HL-60/S4 treated with retinoic acid at 250 ng/mL for 4 days and 3 days (cell line): ENCODE measurements around the gene SCN7A.
"Not testable (repeated sequence)": the region's sequence is repeated elsewhere in the genome, so short reads cannot be mapped to it uniquely, and the experiment has no call there.

Experiments
- in situ Hi-C: fragments of 300-500 bp; cut with MboI; formaldehyde crosslinking; loops from 2 replicates; pipeline ENCODE4 v1.7.0; 2022; ENCODE audit warnings: low sequenced_read_pairs

Gene SCN7A

DNA sequence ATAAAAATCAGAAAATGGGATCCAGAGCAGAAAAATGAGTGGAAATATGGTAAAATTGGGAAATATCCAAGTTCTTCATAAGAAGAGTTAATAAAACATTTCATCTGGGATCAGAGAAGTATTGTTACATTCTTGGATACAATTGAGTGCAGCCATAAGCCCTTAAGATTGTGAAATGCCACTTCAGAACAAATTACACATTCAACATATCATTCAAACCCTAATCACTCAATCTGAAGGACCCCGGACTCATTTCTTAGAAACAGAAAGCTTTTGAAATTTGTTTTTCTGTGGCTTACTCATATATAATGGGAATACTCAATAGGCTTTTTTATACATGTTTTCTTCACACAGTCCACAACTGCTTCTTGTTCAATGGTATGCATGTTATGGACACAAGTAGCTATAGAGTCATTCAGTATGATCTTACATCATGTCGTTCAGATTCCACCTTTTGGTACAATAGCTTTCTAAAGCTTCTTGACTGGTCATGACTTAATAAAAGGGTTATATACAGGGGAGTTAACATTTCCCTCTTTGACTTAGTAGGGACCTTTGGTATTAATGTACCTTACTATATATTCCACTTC lies 39.9 kb downstream of the SCN7A start:
- in situ Hi-C loops, result no loop called here

DNA sequence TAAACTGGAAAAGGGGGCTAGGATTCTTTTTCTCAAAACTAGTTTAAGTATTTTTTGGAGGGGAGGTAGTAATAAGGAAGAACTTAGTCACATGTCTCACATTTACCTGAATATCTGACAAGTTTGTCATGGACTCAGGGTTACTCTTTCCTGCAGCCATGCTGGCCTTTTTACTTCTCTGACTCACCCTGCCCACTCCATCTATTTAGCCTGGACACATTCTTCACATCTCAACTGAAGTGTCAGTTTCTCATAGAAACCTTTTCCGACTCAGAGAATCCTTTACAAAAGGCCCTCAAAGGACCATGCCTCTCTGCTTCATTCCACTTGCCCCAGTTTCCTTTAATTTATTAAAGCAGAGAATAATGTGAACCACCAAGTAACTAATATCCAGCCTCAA lies 42.6 kb downstream of the SCN7A start:
- in situ Hi-C loops, result no loop called here

DNA sequence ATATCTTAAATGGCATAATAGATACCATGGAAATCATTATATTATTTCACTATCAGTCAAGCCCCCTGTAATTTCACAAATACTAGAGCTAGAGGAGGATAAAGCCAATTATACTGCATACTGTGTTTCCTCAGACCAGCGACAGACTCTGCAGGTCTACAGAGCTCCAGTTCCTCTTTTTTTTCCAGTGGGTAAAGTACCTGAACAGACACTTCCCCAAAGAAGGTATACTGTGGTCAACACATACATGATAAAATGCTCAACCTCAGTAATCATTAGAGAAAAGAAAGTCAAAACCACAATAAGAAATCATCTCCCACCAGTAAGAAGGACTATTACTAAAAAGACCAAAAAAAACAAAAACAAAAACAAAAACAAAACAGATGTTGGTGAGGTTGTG lies 44.6 kb downstream of the SCN7A start:
- in situ Hi-C loops, result no loop called here

DNA sequence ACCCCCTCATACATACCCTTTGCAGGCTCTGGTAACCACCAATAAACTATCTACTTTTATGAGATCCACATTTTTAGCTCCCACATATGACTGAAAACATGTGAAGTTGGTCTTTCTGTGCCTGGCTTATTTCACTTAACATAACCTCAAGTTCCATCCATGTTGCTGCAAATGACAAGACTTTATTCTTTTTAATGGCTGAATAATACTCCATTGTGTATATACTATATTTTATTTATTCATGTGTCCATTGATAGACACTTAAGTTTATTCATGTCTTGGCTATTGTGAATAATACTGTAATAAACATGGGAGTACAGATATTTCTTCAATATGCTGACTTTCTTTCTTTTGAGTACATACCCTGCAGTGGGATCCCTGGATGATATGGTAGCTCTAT lies 45.9 kb downstream of the SCN7A start:
- in situ Hi-C loops, result no loop called here

DNA sequence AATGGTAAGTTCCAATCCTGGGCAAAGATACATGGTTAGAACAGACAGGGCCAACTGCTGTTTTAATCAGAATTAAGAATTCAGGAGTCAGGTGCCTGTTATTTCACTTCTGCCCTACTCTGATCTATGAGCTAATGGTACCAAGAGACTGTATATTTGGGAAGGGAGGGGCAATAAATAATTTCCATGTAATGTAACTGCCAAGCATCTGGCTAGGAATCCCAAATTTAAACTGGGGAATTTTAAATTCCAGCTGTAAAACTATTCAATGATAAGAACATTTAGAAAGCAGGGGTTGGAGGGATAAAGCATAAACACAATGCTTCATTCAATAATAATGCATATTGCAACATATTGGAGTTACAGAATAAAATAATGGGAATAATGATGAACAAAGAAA lies 49.7 kb downstream of the SCN7A start:
- in situ Hi-C loops, result no loop called here

DNA sequence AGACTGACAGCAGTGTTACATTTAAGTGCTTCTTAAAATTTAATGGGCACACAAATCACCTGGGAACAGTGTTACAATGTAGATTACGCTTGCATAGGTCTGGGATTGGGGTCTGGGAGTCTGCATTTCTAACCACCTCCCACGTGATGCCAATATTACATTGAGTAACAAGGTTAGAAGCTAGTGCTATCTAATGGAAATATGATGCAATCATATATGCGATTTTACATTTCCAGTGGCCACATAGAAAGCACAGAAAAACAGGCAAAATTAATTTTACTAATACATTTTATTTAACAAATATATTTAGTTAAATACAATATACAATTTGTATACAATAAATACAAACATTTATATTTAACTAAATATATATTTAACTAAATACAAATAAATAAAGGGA lies 53.7 kb downstream of the SCN7A start:
- in situ Hi-C loops, result no loop called here

DNA sequence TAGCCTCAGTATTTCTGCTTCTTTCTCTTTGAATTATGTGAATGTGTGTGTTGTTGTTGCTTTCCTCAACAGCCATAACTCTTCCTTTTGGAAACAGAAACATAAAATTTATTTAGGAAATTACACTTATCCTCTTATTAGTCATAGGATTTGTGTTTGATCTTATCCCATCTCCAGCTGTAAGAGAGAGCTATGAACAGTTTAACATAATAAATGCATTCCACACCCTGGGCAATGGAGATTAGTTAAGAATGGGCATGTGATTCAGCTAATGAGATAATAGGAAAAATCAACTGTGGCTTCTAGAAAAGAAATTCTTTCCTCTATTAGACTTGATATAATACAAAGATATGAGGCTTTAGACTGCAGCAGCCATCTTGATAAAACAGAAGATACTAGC lies 55.0 kb downstream of the SCN7A start:
- in situ Hi-C loops, result no loop called here

DNA sequence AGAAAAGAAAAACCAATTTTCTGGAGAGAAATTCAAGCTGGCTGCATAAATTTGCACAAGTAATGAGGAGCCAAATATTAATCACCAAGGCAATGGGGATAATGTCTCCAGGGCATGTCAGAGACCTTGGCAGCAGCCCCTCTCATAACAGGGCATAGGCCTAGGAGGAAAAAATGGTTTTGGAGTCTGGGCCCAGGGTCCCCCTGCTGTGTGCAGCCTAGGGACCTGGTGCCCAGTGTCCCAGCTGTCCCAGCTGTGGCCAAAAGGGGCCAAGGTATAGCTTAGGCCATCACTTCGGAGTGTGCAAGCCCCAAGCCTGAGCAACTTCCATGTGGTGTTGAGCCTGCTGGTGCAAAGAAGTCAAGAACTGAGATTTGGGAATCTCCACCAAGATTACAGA lies 57.1 kb downstream of the SCN7A start:
- in situ Hi-C loops, result no loop called here

DNA sequence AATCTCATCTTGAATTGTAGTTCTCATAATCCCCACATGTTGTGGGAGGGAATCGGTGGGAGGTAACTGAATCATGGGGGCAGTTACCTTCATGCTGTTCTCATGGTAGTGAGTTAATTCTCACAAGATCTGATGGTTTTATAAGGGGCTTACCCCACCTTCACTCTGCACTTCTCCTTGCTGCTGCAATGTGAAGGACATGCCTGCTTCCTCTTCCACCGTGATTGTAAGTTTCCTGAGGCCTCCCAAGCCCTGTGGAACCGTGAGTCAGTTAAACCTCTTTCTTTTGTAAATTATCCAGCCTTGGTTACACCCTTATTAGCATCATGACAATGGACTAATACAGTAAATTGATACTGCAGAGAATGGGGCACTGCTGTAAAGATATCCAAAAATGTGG lies 57.9 kb downstream of the SCN7A start:
- in situ Hi-C loops, result no loop called here

DNA sequence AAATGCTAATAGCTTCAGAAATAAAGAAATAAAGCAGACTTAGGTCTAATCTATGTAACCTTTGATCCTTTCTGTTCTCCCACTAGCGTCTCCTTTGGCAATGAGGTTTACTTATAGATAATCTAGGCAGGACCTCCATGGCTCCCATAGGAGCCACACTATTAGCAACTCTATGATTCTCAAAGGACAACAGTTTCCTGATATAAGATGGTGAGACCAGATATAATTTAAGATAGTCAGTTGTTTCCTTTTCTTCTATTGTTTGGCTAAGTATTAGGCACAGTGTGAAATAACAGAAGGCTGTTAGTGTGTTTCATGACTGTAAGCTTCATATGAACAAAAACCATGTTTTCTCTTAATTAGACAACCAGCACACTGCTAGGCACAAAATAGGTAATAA lies 59.6 kb downstream of the SCN7A start:
- in situ Hi-C loops, result no loop called here

DNA sequence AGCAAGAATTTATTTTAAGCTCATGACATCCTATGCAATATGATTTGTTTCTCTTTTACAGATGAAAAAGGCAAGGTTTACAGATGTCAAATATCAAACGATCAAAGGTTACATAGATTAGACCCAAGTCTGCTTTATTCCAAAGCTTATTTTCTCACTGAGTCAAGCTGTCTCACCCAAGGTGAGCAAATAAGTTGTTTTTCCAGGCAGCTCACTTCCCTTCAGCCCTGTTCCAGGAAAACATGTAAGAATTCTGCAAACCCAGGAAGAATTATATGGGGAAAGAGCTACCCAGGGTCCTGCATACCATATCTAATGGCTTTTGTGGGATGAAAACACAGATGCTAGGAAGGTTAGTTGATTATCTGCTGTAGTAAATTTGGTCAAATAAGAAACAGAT lies 60.6 kb downstream of the SCN7A start:
- in situ Hi-C loops, result no loop called here

DNA sequence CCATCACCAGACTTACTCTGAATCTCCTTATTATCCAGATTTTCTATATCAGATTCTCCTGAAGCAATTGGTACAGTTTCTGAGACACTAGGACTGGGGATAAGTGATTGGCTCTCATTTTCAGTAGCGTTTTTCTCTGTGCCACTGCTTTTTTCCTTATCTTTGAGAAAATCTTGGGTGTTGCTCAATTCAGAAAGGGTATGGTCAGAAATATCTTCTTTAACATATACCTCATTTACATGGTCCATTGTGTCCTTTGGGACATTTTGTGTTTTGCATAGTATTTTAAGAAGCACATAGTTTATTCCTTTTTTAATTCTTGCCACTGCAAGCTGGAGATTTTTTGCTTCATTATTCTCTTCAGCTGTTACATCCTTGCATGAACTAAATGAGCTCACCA lies 61.7 kb downstream of the SCN7A start:
- in situ Hi-C loops, result no loop called here

DNA sequence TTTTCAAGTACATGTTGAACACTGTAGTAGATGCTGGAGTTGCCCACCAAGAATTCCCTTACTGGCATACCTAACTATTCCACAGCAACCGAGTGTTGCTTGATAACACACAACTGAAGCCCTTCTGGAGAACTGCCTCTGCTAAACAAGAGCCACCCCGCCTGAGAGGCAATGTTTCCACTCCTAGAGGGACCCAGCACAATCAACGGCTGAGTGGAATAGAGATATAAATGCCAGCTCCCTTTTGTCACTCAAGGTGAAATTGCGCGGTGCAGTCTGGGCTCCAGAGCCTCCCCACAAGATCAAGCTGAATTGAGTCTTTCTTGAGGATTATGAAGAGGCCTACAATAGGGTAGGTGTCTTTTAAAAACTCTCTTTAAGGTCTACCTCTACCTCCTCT lies 69.2 kb downstream of the SCN7A start:
- in situ Hi-C loops, result no loop called here

DNA sequence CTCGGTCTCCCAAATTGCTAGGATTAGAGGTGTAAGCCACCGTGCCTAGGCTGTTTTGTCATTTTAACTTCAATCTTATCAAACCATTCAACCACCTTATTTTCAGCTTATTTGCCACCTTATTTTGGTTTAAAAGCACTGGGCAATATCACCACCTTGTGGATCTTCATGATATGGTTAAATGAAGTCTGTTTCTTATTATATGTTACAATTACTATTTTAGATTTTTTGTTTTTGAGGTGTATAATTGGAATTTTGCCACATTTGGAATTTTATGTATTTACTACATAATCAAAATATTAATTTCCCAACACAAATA lies 74.5 kb downstream of the SCN7A start:
- in situ Hi-C loops, result no loop called here

DNA sequence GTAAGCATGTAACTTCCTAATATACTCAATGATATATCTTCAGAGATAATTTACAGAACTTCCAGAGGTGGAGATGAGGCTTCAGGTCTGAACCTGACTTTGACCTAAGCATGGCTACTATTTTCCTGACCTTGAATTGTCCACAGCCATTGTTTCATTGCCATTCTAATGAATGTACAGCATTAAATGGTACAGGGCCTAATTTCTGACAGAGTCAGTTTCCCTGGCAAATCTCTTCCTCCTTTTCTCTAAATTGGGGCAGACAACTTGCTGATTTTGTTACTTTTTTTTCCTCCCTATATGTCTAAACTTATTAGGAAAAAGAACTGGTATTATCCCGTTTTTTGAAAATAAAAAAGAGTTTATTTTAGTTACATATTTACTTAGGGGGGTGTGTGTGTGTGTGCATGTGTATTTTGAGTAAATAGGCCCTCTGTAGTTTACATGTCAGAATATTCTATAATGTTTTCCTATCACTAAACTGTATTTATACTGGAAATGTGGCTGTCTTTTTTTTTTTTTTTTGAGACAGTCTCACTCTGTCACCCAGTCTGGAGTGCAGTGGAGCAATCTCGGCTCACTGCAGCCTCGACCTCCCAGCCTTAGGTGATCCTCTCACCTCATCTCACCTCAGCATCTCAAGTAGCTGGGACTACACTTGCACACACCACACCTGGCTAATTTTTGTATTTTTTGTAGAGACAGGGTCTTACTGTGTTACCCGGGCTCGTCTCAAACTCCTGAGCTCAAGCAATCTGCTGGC lies 75.0 kb downstream of the SCN7A start:
- in situ Hi-C loops, result no loop called here

DNA sequence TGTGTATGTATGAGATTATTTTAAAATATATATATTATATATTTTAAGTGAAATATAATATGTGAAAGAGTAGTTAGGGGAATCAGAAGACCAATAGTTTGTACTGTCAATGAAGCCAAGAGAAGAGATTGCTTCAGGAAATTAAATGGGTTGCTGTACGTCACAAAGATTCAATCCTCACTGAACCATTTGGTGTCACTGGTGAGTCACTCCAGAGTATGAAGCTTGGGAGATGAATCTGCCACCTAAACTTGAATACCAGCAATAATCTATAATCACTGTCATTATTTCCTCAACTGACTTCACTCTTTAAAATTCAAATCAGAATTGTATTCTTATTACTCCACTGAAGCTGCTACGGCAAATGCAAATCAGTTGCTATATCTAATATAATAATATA lies 76.4 kb downstream of the SCN7A start:
- in situ Hi-C loops, result no loop called here

DNA sequence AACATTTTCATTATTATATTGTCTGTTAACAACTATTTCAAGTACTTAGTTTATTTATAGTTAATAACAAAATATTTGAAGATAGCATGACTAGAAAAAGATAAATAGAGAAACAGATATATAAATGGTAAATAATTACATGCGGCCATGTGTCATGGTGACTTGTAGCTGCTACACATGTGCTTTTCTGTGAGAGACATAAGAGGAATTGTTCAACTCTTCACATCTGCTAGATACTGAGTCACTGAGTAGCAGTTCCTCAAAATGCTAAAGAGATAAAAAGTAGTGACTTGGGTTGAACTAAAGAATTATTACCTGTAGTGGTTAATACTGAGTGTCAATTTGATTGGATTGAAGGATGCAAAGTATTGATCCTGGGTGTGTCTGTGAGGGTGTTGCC lies 80.8 kb downstream of the SCN7A start:
- in situ Hi-C loops, result no loop called here

DNA sequence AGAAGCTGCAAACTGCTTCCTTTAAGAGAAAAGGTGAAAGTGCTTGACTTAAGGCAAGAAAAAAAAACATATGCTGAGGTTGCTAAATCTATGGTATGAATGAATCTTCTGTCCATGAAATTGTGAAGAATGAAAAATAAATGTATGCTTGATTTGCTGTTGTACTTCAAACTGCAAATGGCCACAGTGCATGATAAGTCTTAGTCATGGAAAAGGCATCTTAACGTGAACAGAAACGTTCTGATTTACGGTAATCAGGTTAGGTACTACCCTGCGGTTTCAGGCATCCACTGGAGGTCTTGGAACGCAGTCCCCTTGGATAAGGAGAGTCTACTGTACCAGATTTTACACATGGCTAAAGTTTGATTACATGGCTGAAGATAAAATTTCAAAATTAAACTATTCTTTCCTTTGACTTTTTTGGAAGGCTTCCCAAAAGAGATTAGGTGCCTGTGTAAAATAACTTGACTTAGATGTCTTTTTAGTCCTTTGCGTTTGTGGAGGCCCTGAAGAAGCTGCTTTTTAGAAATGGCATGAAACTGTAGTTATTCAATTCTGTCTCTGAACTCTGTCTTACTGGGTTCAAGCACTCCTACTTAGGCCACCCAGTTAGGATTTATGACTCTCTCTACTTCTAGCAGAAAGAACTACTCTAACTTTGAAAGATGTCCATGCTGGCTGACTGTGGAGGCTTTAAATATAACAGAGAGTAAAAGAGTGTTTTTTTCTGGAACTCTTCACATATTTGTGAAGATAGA lies 82.4 kb downstream of the SCN7A start:
- in situ Hi-C loops, result no loop called here

DNA sequence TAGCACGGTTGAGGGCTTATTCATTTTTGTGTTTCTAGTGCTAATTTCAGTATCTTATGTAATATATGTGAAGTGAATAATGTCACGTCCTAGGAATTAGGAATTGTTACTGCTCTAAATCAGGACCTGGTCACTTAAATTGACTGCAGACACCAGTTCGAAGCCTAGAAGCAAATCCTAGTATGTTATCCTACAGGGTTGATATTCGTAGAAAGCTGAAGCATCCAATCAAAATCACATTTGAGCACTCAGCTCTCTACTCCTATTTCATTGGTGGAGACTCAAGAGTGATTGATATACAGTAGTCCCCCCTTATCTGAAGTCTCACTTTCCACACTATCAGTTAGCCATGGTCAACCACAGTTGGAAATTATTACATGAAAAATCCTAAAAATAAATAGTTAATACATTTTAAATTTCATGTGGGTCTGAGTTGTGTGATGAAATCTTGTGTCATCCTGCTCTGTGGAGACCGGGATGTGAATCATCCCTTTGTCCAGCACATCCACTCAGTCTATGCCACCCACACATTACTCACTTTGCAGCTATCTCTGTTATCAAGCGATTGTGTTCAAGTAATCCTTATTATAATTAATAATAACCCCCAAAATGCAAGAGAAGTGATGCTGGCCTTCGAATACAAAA lies 83.1 kb downstream of the SCN7A start:
- in situ Hi-C loops, result no loop called here

DNA sequence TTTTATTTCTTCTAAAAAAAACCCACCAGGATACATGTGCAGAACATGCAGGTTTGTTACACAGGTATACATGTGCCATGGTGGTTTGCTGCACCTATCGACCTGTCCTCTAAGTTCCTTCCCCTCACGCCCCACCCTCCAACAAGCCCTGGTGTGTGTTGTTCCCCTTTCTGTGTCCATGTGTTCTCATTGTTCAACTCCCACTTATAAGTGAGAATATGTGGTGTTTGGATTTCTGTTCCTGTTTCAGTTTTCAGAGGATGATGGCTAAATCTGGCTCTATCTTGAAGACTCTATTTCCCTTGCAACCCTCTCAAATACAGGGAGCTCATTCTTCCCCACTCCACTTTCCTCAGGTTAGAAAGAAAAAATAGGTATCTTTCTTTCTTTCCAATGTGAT lies 86.3 kb downstream of the SCN7A start:
- in situ Hi-C loops, result not testable (repeated sequence)

DNA sequence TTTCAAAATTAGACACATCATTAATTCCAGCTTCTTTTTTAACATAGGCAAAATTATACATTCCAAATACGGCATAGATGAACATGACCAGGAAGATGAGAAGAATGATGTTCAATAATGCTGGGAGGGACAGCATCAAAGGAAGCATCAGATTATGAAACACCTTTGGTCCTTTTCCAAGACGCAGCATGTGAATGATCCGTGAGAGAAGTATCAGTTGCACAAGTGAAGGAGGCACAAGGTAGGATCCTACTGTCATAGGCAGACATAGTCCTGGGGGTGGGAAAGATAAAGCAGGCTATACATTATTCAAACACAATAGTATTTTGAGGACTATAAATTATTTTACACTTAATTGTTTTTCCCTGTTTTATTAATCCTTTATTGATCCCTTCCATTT lies 87.7 kb downstream of the SCN7A start:
- in situ Hi-C loops, result no loop called here

DNA sequence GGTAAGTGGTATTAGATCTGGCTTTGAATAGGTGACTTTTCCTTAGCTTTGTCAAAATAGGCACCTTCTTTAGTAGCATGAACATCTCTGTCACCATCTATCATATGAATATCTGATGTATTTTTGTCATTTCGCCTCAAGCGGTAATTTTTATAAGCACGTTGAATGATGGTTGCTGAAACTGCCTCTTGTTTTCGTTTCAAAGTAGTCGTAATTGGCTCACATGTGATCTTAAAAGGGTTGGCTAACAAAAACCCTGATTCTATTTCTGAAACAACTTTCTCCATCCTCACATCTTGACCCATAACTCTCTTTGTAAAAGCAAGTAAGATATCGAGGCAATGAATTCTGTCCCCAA lies 88.5 kb downstream of the SCN7A start:
- in situ Hi-C loops, result no loop called here
